OCI-LY1 (cell line): ENCODE results near the gene OR10H4.
"Not testable (repeated sequence)": the region's sequence is repeated elsewhere in the genome, so short reads cannot be mapped to it uniquely, and the experiment has no call there.

Experiments used
- CTCF ChIP-seq: fragments of 200-600 bp; sonication (generic), shearing (Covaris generic); IDR thresholded peaks from 2 replicates; pipeline ENCODE4 v1.5.1; 2017; ENCODE audit warnings: mild to moderate bottlenecking, antibody characterized with exemption, low read length, moderate library complexity, mixed read lengths
- EZH2 ChIP-seq: fragments of 200-600 bp; sonication (generic), shearing (Covaris generic); IDR thresholded peaks from 2 replicates; pipeline ENCODE4 v1.8.0; 2017; ENCODE audit warnings: borderline replicate concordance, mixed run types, mild to moderate bottlenecking, antibody characterized with exemption, low read length, moderate library complexity, mixed read lengths

GRCh38 chr19:15899561-15899960 is 49.2 kb upstream of the OR10H4 start:
- TF ChIP-seq CTCF, EZH2: not testable (repeated sequence)
